Brain pericyte (primary cell): Measurements from ENCODE around the gene KDM4B.
"Not testable (repeated sequence)": the region's sequence is repeated elsewhere in the genome, so short reads cannot be mapped to it uniquely, and the experiment has no call there.

ENCODE experiments used
- DNase-seq: peaks from one replicate; pipeline ENCODE4 v3.0.0-alpha.2; 2012; ENCODE audit warnings: low read depth, low spot score

The KDM4B gene

DNA sequence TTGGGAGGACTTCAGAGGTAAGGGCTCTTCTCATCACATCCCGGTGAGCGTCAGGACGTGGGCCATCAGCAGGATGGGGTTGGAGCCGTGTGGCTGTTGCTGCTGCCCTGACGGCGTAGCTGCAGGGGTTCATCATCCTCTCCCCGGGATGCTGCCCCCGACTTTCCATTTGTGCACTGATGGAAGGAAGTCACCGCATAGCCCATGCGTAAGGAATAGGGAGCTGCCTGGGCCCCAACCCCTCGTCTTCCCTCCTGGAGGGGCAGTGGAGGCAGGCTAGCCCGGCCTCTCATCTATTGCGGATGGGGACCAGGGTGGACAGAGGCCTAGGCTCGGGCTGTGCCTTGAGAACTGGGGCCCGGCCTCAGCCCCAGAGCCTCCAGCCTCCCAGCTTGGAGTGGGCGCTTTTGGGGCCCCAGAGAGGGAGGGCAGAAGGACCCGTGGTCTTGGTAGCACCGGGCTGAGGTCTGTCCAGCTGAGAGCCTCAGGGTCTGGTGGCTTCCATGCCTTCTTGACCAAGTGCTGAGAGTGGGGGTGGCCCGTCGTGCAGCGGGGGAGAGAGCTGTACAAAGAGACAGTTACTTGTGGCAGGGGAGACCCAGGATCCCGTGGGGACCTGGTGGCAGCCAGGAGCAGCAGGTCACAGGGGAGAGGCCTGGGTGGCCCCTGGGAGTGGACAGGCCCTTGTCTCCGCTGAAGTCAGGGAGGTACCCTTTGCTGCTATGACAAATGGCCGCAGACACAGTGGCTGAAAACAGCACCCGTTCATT lies 44.0 kb downstream of the KDM4B start:
- DNase-seq, result no peak

DNA sequence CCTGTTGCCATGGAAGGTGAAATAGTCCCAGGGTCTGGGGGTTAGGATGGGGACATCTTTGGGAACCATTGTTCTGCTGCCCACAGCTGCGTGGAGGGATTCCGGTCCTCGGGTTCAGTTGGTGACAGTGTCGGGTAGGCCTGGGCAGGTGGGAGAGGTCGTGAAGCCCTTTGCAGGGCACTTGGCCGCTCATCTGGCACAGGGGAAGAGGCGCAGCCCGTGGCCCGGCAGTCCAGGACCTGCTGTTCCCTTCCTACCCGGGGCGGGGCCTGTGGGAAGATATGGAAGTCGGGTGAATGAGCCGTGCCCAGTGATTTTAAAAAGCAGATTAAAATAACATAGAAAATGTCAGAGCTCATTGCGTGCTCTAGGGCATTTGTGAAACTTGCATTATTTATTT lies 44.8 kb downstream of the KDM4B start:
- no peak for DNase-seq

DNA sequence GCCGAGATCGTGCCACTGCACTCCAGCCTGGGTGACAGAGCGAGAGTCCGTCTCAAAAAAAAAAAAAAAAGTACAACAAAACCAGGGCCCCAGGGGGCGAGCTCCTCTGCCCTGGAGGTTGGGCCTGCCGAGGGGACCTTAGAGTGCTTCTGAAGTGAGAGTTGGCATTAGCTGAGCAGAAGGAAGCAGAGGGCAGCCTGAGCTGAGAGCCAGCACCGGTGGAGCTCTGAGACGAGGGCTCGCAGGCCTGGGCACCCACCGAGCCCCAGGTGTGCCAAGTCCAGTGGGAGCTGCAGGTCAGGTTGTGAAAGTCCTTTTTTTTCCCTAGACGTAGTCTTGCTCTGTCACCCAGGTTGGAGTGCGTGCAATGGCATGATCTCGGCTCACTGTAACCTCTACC lies 46.0 kb downstream of the KDM4B start:
- DNase-seq, result no peak

DNA sequence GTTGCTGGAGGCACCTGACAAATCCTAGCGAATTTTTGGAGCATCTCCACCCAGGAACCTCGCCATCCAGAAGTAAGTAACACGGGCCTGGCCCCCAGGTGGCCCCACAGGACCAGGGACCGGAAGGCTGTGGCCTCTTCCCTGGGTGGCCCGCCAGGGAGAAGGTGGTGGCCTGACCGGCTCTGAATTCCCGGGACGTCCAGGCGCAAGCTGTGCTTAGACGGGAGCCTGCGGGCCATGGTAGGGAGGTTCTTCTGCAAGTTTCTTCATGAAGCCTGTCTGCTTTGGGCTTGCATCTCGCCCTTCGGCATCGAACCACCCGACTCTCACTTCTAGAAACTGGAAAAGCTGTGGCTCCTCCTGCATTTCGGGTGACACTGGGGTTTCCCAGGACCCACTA lies 47.4 kb downstream of the KDM4B start:
- no peak for DNase-seq

DNA sequence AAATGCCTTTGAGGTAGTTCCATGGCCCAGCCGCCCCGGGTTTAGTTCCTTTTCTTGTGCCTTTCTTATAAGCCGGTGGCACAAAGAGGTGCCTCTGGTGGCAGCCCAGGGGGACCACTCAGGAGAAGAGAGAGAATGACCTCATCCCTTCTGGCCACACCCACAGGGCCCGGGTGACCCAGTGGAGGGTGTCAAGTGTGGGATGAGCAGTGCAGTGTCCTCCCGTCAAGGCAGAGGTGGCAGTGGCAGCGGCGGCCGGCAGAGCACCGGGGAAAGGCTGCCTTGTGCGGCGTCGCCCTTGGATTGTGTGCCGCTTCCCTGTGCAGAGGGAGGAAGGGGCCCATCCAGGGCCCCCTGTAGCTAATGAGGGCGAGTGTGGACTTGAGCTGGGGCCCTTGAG lies 47.9 kb downstream of the KDM4B start:
- DNase-seq, result no peak

DNA sequence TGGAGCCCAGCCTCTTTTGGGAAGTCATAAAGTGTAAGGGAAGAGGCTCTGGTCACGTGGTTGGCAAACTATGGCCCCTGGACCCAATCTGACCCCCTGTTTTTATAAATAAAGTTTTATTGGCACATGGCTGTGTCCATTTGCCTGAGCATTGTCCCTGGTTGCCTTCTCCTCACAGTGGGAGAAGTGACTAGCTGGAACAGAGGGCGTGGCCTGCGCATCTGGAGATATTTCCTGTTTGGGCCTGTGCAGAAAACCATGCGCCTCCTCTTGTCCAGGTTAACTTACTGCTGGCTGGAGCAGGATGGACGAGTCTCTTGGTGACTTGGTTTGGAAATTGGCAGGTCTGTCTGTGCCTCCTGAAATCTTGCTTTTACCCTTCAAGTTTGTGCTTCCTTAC lies 48.3 kb downstream of the KDM4B start:
- DNase-seq, result no peak

DNA sequence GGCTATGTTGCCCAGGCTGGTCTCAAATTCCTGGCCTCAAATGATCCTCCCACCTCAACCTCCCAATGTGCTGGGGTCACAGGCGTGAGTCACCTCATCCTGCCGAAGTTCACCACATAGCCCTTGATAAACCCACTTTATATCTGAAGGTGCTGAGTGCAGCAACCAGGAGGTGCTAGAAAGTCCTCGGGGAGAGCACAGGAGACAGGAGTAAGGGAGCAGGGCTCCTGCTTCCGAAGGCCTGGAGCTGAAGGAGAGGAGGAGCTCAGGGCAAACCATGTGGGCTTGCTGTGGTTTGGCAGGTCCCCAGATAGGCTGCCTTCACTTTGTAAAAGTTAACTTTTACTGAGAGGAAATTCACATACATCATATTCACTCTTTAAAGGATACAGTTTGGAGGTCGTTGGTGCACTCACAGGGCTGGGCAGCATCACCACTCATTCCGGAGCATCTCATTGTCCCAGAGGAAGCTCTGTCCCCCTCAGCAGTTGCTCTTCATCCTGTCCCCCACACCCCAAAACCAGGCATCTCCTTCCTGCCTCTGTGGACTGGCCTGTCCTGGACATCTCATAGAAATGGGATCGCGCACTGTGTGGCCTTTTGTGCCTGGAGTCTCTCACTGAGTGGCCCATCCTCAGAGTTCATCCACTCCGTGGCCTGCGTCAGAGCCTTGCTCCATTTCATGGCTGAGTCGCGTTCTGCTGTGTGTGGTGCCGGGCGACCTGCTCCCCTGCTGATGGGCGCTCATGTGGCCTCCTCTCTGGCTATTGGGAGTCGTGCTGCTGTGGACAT lies 49.5 kb downstream of the KDM4B start:
- DNase-seq, result no peak

DNA sequence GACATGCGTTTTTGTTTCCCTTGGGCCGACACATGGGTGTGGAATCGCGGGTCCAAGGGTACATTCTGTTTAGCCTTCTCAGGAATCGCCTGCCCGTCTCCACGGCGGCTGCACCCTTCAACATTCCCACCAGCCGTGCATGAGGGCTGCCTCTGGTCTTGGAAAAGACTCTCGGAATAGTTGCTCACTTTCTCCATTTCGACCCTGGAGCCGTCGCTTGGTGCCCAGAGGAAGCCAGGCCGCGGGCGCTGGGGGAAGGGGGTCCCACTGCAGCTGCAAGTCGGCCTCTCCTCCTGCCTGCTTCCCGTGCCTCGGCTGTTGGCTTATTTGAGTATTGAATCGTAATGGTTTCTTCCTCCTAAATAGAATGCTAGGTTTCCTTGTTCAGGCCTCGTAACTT lies 51.5 kb downstream of the KDM4B start:
- no peak for DNase-seq

DNA sequence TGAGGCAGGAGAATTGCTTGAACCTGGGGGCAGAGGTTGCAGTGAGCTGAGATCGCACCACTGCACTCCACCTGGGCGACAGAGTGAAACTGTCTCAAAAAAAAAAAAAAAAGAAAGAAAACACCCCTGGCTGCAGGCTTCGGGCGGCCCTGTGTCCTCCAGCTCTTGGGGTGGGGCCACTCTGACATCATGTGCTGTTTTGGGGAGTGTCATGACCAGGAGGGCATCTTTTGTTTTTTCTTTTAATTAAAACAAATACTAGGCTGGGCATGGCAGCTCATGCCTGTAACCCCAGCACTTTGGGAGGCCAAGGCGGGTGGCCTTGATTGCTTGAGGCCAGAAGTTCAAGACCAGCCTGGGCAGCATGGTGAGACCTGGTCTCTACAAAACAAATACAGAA lies 52.1 kb downstream of the KDM4B start:
- DNase-seq, result no peak

DNA sequence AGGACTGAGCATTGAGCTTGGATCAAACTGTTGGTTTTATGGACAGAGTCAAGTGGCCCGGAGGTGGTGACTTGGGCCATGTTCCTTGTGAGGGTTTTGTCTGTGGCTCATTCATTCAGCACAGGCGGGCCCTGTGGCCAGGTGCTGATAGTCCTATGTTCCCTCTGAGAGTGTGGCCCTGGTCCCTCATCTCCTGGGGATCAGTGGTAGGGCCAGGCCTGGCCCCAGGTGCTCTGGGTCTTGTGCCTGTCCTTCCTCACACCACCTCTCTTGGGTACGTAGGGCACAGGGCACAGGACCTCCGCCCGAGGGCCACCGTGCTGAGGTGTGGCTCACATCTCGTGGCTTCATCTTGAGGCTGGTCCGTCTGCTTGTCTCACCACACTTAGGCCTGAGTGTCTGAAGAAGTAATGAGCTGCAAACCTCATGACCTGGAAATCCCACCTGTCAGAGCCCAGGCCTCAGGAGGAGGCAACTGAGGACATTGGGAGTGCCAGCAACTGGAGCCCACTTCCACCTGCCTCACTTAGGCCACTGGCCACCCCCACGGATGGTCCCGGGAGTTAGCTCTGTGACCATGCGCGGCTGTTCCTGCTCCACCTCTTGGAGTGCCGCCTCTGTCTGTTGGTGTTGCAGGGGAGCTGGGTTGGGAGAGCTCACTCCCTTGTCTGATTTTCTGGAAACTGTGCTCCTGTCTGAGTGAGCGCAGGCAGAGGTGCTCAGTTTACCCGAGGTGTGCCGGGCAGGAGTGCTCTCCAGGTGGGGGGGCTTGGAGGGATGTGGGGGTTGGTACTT lies 53.4 kb downstream of the KDM4B start:
- DNase-seq, result no peak

DNA sequence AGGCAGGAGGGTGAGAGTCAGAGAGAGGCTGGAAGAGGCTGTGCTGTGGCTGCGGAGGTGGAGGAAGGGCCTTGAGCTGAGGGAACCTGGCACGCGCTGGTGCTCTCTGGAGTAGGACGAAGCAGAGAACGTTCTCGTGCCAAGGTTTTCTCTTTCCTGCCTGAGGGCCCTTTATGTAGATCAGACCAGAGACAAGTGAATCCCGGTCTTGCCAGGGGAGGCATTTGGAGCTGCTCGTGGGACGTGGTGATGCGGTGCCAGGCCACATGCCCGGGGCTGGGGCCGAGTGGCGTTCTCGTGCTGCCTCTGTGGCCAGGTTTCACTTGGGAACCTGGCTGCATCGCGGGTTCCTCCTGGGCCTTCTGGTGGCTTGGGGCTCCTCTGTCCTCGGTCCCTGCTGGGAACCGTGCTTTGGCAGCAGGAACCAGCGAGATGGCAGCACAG lies 54.2 kb downstream of the KDM4B start:
- no peak for DNase-seq

DNA sequence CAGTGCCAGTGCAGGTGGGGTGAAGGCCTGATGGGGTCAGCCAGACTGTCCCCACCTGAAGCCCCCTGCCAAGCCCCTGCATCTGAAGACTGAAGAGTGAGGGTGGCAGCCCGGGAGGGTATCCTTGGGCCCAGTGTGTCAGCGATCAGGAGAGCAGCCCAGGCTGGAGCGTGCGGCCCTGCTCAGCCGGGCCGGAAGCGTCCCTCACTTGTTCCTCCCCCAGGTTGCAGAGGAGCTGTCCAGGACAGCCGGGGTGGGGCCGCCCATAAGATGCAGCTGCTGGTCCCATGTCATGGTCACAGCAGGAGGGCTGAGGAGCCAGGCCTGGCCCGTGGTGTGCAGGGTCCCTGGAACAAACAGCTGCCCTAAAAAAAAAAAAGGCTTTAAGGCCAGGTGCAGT lies 55.4 kb downstream of the KDM4B start:
- no peak for DNase-seq

DNA sequence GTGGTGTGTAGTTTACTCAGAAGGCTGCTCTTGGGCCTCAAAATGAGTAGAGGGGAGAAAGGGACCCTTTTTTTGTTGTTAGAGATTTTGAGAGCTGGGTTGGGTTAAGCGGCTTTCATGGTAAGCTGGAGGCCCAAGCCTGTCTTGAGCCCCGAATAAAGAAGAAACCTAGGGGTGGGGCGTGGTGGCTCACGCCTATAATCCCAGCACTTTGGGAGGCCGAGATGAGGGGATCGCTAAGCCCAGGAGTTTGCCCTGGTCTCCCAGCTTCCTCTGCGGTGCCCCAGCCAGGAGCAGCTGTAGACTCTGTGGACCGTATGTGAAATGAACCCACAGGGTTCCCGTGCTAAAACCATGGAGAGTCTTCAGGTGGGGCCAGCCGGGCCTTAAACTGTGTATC lies 56.1 kb downstream of the KDM4B start:
- DNase-seq, result no peak

DNA sequence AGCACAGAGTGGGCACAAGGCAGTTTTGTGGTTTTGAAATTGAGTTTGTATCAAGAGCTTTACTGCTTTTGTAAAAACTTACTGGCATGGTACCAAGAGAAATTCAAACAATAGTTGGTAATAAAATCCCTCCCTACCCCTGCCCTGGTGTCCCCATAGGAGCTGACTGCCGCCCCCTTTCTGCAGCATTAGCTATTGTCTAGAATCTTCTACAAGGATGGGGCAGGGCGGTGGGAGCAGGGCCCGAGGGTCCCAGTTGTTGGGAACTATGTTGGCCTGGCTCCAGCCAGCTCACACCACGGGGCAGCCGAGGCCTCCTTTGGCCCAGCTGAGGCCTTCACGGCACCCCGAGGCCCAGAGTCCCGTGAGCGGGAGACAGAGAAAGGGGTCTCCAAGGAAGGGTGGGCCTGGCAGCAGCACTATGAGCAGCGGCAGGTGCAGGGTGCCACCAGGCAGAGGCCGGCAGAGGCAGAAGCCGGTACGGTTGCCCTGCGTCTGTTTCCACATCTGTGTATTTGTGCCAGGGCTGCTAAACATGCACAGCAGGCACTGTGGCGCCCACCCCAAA lies 57.9 kb downstream of the KDM4B start:
- DNase-seq, result no peak

DNA sequence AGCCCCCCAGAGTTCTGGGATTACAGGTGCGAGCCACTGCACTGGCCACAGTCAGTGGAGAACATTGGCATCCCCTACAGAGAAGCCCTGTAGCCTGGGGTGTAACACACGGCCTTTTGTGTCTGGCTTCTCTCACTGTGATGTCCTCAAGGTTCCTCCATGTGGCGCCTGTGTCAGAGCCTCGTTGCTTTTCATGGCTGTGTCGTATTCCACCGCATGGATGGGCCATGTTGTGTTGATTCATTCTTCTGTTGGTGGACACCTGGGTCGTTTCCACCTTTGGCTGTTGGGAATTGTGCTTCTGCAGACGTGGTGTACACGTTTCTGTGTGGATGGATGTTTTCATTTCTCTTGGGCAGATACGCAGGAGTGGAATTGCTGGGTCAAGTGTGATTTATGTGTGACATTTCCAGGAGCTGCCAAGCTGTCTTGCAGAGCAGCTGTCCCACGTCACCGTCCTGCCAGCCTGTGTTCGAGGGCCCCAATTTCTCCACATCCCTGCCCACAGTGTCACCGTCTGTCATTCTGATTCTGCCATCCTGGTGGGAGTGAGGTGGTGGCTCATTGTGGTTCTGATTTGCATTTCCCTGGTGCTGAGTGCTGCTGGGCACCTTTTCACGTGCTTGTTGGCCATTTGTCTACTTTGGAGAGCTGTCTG lies 59.4 kb downstream of the KDM4B start:
- no peak for DNase-seq

DNA sequence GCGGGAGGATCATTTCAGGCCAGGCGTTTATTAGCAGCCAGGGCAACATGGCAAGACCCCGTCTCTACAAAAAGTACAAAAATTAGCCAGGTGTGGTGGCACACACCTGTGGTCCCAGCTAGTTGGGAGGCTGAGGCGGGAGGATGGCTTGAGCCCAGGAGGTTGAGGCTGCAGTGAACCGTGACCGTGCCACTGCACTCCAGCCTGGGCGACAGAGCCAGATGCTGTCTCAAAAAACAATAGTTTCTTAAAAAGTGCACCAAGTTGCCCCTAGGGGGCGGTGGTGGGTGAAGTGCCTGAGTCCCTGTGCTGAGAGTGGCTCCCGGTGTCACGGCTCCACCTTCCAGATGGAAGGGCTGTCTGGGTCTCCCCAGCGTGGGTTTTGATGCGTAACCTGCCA lies 60.7 kb downstream of the KDM4B start:
- DNase-seq, result not testable (repeated sequence)

DNA sequence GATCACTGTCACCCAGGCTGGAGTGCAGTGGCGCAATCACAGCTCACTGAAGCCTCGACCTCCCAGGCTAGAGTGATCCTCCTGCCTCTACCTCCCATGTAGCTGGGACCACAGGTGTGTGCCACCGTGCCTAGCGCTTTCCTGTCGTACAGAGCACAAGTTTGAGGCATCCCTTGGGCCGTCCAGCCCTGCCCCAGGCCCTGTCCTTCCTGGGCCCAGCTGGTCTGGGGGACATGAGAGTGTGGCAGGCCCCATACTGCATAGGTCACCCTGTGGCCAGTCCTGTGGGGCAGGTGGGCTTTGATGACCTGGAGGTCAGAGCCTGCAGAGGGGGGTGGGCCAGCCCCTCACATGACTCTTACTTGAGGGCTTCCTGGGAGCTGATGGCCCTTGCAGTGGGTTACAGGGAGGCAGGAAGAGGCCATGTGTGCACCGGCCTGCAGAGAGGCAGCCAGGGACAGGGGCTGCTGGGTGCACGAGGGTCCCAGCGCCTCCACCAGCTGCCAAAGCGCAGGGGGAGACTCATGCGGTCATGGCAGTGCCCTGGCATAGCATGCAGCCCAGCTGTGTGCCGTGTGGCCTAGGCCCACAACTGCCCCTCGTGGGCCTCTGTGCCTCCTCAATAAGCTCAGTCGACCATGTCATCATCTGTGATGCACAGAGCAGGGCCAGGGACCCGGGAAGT lies 61.4 kb downstream of the KDM4B start:
- DNase-seq, result no peak

DNA sequence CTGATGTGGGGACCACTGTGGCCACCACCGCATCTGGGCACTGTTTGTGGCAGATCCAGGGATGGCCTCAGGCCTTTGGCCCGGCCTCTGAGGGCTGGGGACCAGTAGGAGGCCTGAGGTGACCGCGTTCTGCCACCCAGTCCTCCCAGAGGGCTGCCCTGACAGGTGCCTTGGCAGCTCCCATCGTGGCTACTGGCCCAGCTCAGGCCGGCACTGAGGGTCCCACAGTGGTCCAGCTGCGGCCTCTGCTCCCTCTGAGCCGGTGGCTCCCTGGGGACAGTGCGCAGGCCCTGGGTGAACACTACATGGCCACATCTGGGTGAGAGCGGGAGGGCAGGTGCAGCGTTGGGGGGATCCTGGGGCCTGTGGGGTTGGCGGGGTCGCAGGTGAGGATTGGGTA lies 61.9 kb downstream of the KDM4B start:
- DNase-seq, result no peak

DNA sequence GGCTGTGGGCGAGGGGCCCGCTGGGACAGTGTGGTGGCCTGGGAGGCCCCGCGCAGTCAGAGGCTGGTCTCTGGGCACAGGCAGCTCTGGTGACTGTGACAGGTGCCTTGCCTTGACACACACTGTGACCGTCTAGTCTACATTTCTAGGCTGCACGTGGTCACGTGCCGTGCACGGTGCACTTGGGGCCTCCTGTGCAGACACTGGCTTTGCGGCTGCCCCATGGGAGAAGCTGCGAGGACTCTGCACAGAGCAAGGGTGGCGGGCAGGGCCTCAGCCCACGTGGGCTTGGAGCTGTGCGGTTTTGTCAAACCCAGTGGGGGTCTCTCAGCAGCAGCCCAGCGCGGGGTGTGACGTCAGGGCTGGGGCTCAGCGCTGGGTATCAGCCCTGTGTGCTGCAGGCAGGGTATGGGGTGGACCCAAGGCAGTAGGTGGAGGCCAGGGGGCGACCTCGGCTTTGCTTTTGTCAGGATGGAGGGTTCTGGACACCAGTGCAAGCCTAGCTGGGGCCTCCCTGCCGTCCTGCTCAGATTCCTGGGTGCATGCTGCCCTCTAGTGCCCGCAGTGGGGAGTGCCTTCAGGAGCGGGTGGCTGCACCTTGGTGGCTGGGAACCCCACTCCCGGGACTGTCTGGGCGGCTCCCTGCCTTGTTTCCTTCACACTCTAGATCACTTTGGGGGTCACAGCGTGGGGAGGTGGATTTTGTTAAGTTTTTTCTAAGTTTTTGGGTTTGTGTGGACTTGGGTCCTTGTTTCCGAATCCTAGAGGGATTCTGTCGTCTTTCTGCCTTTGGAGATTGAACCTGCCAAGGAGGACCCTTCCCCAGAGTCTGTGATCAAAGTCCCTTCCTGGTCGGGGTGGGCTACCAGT lies 62.6 kb downstream of the KDM4B start:
- peak; percentile 63 for DNase-seq
